SW 1271 (cell line): ENCODE measurements around the gene OSBPL5.

Experiments used
- DNase-seq, 2 experiments: peaks; one replicate each; lab custom pipeline; 2025; lab: John Stamatoyannopoulos, UW

Gene OSBPL5

DNA sequence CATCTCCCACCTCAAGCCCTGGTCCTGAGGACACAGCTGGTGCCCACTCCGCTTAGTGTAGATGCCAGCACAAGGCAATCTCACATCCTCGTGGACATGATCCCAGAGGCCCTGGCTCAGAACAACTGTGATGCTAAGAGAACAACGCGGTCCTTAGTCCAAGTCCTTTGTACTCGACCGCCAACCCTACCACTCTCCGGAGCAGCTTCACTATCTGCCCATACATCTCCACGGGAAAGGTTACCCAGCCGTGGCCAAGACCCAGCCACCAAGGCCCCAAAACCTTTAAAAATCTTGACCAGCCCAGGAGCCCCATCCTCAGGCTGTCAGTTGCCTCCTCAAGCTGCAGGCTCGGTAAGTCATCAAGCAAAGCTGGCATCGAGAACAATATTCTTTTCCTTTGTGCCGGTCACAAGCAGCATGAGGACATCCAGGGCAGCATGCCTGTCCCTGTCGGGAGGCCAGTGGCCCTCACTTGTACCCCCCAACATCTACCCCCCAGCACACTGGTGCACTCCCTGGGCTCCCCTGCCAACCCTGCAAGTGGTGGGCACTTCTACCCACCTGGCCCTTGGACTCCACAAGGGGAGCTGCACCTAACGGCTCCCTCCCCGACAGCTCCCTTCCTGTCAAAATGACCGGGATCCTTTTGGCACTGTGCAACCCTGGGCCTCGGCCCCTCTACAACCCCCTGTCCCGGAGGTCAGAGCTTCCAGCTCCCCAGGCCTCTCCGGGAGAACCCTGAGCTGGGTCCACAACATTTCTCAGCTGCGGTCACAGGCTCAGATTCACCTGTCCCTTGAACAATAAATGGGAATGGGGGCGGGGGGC lies 2.5 kb downstream of the OSBPL5 start:
- no peak for DNase-seq

DNA sequence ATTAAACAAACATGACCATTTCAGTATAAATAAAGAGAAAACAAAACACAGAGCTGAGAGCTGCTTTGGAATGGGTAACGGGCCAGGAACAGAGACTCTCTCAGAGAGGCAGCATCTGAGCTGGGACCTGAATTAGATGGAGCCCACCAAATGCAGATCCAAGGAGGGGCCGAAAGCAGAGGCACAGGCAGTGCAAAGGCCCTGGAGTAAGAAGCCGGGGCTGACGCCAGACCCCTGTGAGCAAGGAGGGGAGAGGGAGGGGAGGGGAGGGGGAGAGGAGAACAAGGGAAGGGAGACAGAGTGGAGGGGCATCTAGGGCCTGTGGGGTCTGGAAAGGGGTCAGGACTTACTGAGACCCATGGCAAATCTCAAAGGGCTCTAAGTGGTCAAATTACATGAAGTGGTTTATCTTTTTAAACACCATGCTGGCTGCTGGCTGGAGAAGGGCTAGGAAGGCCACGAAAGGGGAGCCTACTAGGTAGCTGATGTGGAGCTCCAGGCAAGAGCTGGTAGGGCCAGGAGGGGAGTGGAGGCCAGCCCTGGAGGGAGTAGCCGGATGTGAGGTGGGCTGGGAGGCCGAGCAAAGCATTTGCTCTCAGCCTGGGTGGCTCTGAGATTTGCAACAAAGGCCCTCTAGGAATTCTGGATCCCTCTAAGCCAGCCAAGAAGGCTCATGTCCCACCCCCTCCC lies 3.2 kb downstream of the OSBPL5 start:
- no peak for DNase-seq

DNA sequence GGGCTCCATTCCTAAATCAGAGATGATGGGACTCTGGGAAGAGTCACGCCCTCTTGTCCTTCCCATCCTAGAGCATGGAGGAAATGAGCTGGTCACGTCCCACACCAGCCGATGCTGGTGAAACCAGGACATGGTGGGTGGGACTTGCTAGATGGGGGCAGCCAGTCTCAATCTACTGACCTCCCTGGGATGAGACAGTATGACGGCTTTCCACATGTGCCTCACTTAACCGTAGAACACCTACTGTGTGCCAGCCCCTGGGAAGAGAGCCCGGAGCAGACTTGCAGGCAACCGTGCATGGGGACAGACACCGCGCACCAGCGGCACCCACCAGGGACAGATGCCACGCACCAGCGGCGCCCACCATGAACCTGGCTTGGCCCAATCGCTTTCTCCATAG lies 3.8 kb downstream of the OSBPL5 start:
- no peak for DNase-seq

DNA sequence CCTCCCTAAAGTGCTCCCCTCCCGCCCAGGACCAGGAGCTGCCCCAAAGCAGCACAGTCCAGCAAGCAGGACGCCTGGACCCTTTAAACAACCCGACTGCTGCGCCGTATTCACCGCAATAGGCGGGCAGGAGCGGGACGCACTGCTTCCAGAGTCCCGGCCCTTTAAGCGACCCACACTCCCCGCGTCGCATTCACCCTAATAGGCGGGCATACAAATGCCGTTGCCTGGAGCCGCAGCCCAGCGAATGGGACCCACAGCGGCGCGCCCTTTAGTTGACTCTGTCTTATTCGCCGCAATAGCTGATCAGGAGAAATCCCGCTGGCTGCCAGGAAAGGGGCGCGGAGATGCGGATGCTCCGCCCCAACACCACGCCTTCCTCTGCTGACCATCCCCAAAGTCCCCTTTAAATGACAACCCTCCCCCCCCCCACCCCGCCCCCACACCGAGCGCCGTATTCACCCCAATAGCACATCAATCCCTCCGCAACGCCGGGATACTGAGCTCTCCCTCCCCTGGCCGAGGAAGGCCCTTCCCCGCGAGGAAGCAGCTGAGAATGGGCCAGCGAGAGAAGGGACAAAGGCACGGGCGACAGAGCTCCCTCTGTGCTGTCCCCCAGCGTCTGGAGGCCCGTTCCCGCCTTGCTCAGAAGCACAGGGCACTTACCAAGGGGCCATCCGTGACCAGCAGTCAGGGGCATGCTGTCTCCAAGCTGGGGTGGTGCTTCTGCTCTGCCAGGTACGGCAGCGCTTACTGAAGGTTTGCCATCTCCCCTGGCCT lies 4.7 kb downstream of the OSBPL5 start:
- peak; percentile 57 to 80 for DNase-seq

DNA sequence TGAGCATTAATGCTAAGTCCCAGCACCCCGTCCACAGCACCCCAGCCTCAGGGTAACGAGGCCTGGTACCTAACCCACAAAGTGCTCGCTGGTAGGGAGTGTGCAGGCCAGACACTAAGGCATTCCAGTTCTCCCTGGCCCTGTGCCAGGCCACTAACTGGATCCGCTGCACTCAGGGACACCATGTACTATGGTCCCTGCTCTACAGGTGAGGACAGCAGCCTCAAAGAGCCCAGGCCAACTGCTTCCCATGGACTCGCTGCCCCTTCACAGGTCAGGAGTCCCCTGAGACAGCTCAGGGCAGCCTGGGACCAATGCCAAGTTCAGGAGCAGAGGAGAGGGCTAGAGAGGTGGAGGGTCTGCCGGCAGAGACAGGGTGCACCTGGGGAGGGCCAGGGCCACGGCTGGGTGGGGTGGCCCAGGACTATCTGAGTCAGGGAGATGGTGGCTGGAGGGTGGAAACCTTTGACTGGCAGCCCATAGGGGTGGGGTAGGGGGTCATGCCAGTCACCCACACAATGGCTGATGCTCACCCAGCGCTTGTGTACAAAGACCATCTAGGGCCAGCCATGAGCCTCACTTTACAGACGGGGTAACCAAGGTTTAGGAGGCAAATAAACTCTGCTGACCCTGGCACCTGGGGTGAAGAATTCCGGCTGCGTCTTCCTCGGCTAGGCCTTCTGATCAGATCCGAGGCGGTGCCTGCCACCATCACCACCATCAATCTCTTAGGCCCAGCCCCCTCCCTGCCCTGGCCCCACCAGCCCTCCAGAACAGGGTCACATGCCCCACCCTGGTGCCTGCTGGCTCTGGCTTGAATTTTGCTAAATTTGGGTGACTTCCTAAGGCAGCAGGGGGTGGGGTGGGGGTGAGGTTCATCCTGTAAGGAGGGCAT lies 5.6 kb downstream of the OSBPL5 start:
- DNase-seq: no peak

DNA sequence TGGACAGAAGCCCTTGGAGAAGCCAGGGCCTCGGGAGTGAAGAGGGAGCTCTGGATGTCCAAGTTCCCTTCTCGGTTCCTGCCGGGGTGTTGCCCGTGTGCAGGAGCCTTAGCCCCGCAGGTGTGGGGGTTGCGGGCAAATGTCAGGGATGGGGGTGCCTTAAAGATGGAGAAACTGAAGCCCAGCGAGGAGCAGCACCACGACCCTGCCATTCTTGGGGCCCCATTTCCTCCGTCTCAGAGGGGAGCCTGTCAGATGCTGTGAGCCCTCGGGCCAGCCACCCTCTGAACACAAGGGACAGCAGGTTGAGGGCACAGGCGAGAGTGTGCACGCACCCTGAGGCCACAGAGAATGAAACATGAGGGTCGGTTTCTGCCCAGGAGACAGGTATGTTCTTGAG lies 6.3 kb downstream of the OSBPL5 start:
- no peak for DNase-seq

DNA sequence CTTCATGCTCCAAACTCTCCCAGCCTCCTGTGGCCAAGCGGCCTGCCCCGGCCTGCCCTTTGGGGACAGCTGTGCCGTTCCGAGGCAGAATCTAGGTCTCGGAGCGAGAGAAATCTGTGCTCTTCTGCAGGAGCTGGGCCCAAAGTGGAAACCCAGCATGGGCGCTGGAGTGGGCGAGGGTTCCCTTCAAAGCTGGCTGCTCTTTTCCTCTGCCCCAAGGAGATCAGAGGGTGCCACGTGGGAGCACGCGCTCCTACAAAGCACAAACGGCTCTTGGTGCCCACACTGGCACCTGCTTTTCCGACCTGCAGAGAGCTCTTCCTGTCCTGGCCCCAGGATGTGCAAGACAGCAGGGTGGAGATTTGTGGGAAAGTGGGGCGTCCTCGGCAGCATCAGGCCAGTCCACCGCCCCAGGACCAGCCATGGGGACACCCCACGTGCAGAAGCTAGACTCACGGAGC lies 6.9 kb downstream of the OSBPL5 start:
- no peak for DNase-seq

DNA sequence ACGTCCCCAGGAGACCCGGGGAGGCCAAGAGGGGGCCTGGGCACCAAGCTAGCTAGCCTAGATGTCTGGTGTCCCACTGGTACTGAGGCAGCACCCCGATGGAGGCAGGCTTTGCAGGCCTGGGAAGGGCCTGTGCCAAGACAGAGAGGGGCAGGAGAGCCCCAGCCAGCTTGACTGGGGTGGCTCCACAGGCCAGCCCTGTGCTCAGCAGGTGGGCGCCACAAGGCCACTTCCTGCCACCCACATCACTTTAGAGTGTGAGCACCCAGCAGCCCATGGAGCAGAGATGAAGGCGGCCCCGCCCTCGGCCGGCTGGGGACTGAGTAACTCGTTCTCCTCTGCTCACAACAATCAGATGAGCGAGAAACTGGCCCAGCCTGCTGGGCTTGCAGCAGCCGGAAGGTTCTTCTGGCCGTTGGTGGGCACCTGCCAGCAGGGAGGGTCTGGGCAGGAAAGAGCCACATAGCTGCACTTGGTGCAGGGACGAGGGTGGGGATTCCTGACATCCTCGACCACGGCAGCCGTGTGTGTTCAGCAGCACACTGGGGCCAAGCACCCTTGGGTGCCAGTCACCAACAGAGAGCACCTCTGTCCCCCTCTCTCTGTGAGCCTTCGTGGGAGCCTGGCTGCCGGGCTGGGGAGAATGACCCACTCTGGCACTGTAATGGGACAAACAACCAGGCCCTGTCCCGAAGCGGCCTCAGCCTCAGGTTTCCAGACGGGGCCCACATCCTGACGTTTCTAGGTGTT lies 7.6 kb downstream of the OSBPL5 start:
- no peak for DNase-seq

DNA sequence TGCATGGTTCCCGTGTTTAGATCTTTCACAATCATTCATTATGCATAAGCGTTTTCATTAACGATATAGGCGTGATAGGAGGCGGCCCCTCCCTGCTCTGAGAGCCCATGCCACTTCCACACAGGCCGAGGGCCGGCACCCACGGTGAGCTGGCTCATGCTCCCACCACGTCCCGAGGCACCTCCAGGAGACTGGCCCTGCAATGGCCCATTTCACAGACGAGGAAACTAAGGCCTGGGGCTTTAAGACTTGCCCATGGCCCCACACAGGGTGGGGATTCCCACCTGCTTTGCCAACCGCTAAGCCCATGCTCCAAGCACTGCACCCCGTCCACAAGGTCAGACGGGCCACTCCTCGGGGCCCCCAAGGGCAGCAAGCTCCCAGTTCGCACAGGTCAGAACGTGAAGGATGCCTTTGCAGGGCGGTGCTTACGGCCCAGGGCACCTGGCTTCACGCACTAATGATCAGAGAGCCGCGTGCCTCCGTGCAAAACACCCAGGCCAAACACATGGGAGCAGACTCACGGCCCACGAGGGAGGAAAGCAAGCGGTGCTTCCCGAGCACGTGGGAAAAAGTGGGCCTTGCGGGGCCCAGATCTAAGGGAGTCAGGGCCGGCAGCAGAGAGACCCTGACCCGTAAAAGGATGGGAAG lies 8.3 kb downstream of the OSBPL5 start:
- DNase-seq: no peak

DNA sequence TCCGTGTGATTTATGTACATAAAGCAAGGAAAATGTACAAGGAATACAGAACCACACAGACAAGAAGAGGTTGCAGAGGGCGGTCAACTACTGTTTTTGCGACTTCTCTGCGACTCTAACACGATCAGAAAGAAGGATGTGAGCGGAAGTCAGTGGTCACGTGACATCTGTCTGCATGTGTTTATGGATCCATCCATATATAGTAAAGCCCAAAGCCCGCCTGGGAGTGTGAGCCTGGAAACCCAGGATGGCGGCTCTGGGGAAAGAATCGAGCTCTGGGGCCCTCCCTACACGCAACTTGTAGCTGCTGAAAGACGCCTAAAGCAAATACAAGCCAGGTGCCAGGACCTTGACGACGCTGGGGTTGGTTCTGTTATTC lies 8.8 kb downstream of the OSBPL5 start:
- no peak for DNase-seq

DNA sequence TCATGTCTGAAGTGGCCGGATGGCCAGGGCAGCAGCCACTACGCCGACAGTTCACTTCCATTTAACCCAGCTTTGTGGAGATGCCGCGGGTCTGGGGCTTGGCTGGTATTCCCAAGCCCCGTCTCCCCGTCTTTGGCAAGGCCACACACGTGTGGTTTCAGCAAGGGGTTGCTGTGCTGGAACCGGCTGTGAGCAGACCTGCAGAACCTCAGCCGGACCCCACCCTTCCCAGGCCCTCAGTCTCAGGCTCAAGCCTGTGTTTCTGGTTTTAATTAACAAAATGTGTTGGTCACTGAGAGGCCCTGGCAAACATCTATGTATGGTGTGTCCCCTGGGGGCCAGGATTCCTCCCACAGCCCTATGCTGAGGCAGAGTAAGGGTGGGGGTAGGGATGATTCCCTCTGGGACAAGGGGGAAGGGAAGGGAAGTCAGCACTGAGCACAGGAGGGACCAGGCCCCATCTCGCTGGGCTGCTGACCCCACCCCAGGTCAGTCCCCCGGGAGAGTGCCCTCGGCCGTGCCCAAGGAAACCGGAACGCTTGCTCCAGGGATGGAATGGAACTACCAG lies 9.3 kb downstream of the OSBPL5 start:
- DNase-seq: no peak

DNA sequence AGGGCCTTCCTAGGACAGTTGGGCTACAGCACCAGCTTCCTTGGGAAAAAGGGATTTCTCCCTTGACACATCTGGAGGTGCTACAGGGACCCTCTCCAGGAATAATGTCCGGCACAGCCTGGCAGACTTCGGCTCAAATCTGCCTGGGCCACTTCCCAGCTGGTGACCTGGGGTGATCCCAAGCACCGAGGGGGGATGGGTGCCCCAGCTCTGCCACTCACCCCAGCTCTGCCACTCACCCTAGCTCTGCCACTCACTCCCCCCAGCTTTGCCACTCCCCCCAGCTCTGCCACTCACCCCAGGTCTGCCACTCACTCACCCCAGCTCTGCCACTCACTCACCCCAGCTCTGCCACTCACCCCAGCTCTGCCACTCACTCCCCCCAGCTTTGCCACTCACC lies 9.9 kb downstream of the OSBPL5 start:
- no peak for DNase-seq

DNA sequence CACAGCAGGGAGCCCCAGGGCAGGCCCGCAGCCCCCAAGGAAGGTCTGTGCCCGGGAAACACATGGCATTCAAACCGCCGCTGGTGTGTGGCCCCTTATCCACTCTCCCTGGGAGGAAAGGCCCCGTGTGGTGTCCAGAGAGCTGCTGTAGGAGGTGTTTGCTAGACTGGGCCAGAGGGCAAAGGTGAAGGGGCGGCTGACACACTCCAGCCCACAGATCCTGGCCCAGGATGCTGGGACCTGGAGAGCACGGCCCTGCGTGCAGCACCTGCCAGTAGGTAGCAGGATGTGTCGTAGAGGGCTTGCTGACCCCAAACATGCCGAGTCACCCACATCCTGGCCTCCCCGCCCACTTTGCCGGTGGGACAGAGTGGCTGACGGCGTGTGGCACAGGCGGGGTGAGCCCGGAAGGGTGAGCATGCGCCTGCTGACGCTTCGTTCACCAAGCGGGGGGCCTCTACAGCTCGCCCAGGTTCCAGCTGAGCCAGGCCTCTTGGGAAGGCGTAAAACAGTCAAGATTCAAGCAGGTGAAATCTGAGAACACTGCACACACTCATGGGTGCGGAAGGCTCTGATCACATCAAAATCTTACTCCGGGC lies 11.0 kb downstream of the OSBPL5 start:
- no peak for DNase-seq

DNA sequence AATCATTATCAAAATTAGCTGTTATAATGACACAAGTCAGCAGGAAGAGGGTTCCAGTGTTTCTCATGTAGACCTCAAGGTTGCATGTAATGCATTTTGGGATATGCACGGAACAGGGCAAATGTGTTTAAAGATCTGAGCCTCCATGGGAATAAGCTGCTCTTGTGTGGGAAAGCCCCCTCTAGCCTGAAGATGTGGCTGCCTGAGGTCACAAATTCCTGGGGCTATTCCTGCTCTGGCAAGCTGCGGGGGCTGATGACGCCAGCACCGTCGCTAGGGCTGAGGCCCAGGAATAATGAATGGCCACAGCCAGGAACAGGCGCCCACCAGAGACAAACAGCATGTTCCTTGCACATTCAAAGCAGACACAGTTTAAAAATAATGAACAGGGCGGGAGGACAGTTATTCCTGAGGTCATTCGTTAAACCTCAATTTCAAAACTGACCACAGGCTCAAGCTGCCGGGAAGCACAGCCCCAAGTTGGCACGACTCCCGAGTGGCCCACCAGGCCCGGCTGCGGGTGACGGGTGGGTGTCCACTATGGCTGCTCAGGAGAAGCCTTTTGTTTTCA lies 11.7 kb downstream of the OSBPL5 start:
- no peak for DNase-seq

DNA sequence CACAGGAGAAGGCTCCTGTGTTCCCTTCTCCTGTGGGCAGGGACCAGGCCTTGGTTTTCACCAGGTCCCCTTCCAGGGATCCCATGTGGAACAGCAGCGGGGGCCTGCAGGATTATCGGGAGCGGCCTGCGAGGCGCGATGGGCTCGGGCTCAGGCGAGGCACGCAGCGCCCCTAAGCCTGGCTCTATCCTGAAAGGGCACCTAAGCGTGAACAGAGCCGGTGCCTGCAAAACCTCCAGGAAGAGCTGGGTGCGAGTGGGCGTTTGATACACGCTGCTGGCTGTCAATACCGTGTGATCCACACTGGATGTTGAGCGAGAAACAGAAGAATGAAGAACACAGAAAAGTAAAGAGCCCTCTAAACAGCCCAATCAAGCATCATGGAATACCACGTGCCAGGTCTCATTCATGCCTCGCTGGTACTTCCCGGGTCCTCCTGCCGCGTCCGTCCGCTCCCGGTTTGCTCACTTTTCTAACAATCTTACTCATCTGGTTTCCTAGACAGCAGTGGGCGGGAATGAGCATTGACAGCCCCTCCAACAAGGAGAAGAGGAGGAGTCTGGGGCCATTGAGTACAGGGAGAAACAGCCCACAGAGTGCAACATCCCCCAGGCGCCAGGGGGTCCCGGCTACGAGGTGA lies 12.5 kb downstream of the OSBPL5 start:
- DNase-seq: no peak

DNA sequence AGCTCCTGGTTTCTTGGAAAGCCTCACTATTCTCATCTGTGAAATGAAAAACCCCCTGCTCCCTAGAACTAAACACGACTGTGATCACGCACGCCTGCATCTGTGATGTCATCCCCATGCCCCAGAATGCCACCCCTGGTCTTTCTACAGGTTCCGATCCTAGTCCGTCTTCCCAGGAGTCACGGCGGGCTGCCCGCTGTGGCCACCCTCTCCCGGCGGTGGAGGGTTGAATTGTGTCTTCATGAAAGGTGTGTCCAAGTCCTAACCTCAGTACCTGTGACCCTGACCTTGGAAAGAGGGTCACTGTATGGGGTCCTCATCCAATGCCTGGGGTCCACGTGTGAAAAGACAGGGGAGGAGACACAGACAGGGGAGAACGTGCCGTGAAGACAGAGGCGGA lies 14.4 kb downstream of the OSBPL5 start:
- DNase-seq: no peak

DNA sequence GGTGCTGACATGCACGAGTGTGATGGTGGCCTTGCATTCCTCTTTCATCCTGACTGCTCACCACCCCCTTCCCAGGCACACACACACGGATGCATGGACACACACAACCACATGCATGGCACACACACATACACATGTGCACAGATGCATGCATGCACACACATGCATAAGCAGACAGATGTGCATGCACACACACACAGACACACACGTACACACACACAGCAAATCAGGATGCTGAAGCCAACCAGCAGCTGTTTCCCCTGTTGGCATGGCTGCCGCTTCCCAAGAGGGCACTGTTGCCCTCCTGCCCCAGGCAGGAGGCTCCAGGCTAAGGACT lies 15.3 kb downstream of the OSBPL5 start:
- no peak for DNase-seq

DNA sequence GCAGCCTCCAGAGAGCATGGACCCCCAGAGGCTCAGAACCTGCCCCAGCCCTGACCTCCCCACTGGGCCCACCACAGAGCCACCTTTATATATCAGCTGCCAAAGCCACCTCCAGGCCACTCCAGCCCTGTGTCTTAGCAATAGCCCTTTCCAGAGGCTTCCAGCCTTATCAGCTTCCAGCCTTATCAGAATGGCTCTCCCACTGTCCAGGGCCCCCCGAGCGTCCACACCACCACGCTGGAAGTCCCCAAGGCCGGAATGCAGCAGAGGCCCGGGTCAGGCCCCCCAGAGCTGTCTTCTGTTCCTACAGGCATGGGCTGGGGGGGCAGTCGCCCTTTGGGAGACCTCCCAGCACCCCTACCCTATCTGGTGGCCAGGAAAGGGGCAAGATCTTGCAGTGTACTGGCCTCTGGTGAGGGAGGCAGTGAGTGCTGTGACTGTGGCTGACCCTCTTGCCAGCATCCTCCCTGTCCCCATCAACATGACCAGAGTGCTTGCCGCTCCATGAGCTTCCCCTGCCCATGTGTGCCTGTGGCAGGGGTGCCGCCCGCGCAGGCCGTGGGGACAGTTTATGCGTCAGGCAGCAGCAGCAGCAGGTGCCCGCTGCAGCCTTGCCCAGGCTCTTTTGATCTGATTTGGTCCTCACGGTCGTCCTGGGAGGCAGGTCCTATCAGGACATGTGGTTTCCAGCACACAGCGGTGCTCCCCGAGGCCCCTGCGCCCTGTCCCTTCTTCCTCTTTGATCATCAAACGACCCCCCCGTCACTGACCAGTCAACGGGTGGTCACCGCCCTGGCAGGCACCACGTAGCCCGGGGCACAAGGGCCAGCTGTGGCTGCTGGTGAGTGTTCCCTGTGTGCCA lies 15.9 kb downstream of the OSBPL5 start:
- no peak for DNase-seq
